HG02938 (cell line): Measurements from ENCODE around the gene OR10A3.

Experiments
- ATAC-seq: cut with Tn5 transposase; IDR thresholded peaks from one replicate; pipeline ENCODE4 v1.9.1; 2021; ENCODE audit warnings: mild to moderate bottlenecking, moderate library complexity; ENCODE audit not compliant: unreplicated experiment

The OR10A3 gene

GRCh38 chr11:7893796-7894195, 47.7 kb downstream of the OR10A3 start:
- no peak for ATAC-seq

- ATAC-seq = peak; percentile 58
Observed at GRCh38 chr11:7892840-7893254, 48.7 kb downstream of the OR10A3 start.

- ATAC-seq = peak; percentile 79
Observed at GRCh38 chr11:7892059-7892699, 49.3 kb downstream of the OR10A3 start.

- ATAC-seq = no peak
Observed at GRCh38 chr11:7890417-7891172, 50.9 kb downstream of the OR10A3 start.

- no peak for ATAC-seq
Observed at GRCh38 chr11:7889985-7890384, 51.5 kb downstream of the OR10A3 start.
